ENCODE results near the gene SCNN1B.
"Not testable (repeated sequence)": the region's sequence is repeated elsewhere in the genome, so short reads cannot be mapped to it uniquely, and the experiment has no call there.

The SCNN1B gene

GRCh38 chr16:23384878-23385277 is 82.8 kb downstream of the SCNN1B start:
- no peak for DNase-seq

- DNase-seq, result no peak
Observed at GRCh38 chr16:23385441-23385840, 83.3 kb downstream of the SCNN1B start.

GRCh38 chr16:23387666-23388065 is 85.6 kb downstream of the SCNN1B start:
- no peak for DNase-seq

GRCh38 chr16:23388786-23389185 is 86.7 kb downstream of the SCNN1B start:
- no peak for DNase-seq

- no peak for DNase-seq
Observed at GRCh38 chr16:23389201-23389600, 87.1 kb downstream of the SCNN1B start.

- DNase-seq, result not testable (repeated sequence)
Observed at GRCh38 chr16:23389936-23390335, 87.8 kb downstream of the SCNN1B start.

- DNase-seq, result no peak
Observed at GRCh38 chr16:23391381-23392222, 89.5 kb downstream of the SCNN1B start.

- no peak for DNase-seq
Observed at GRCh38 chr16:23392223-23392600, 90.1 kb downstream of the SCNN1B start.

- DNase-seq, result no peak
Observed at GRCh38 chr16:23394141-23394831, 92.2 kb downstream of the SCNN1B start.

- DNase-seq, result no peak
Observed at GRCh38 chr16:23395732-23396131, 93.6 kb downstream of the SCNN1B start.

- DNase-seq, result no peak
Observed at GRCh38 chr16:23397464-23397863, 95.4 kb downstream of the SCNN1B start.

- no peak for DNase-seq
Observed at GRCh38 chr16:23398987-23399805, 97.1 kb downstream of the SCNN1B start.

- DNase-seq, result not testable (repeated sequence)
Observed at GRCh38 chr16:23400447-23400846, 98.3 kb downstream of the SCNN1B start.

GRCh38 chr16:23401139-23401538 is 99.0 kb downstream of the SCNN1B start:
- no peak for DNase-seq

- no peak for DNase-seq
Observed at GRCh38 chr16:23402100-23402499, 100.0 kb downstream of the SCNN1B start.

- no peak for DNase-seq
Observed at GRCh38 chr16:23403547-23403946, 101.4 kb downstream of the SCNN1B start.

- DNase-seq, result no peak
Observed at GRCh38 chr16:23406024-23406423, 103.9 kb downstream of the SCNN1B start.

- DNase-seq, result no peak
Observed at GRCh38 chr16:23406546-23407240, 104.6 kb downstream of the SCNN1B start.

- DNase-seq, result no peak
Observed at GRCh38 chr16:23407436-23408127, 105.5 kb downstream of the SCNN1B start.

GRCh38 chr16:23408242-23408822 is 106.2 kb downstream of the SCNN1B start:
- DNase-seq, result no peak

GRCh38 chr16:23408823-23409298 is 106.8 kb downstream of the SCNN1B start:
- no peak for DNase-seq

GRCh38 chr16:23409522-23409921 is 107.4 kb downstream of the SCNN1B start:
- DNase-seq, result no peak
